Esophagus squamous epithelium (tissue), 5 donors: Measurements from ENCODE around the gene NR1H2. TPM values are rescaled to one million over a fixed set of nuclear protein-coding genes. Genes with fewer than 3 reads are reported as not detected.

Experiments
- DNase-seq: peaks from one replicate; lab custom pipeline; 2025; lab: John Stamatoyannopoulos, UW
- H3K27ac ChIP-seq, 4 donors: fragments of 200-600 bp; sonication (generic); one replicate each; pipeline ENCODE4 v1.5.1; 2016 to 2019; ENCODE audit warnings: mild to moderate bottlenecking in 1 of 4
- H3K27me3 ChIP-seq, 4 donors: fragments of 200-600 bp; sonication (generic); 1 replicate in 3 of 4; 2 replicates in 1 of 4; pipeline versions ENCODE4 v1.5.1 to v1.6.0; 2017 to 2021; ENCODE audit warnings: antibody characterized with exemption in 1 of 4
- H3K36me3 ChIP-seq, 3 donors: fragments of 200-600 bp; sonication (generic); one replicate each; pipeline ENCODE4 v1.5.1; 2016 to 2019
- H3K4me1 ChIP-seq, 3 donors: fragments of 200-600 bp; sonication (generic); one replicate each; pipeline ENCODE4 v1.5.1; 2017 to 2019
- H3K4me3 ChIP-seq, 4 donors: fragments of 200-600 bp; sonication (generic); 1 replicate in 3 of 4; 2 replicates in 1 of 4; pipeline ENCODE4 v1.5.1; 2016 to 2019; ENCODE audit warnings: mild to moderate bottlenecking in 2 of 4, moderate library complexity in 1 of 4
- H3K9me3 ChIP-seq, 3 donors: fragments of 200-600 bp; sonication (generic); one replicate each; pipeline ENCODE4 v1.5.1; 2016 to 2019
- CTCF ChIP-seq, 6 experiments: fragments of 450-650 bp in 4 of 6; fragments of 200-600 bp in 2 of 6; sonication (generic) in 2 of 6; IDR thresholded peaks; one replicate each; pipeline ENCODE4 v1.5.1; 2016 to 2019; ENCODE audit warnings: antibody characterized with exemption in 6 of 6, mild to moderate bottlenecking in 4 of 6, moderate library complexity in 4 of 6
- POLR2A ChIP-seq, 4 donors: fragments of 450-650 bp; IDR thresholded peaks; one replicate each; pipeline ENCODE4 v1.6.1; 2017; ENCODE audit warnings: antibody characterized with exemption in 4 of 4, mild to moderate bottlenecking in 4 of 4, moderate library complexity in 3 of 4
- WGBS, 2 donors: methylation state at CpG; one replicate each; pipeline ENCODE4 v1.1.5; 2018; 5-methylcytosine and 5-hydroxymethylcytosine counted together
- intact Hi-C: fragments of 100-400 bp; cut with DNase I; formaldehyde crosslinking; loops from one replicate; pipeline ENCODE4 v1.15.0; 2022
- total RNA-seq, 4 donors: library from RNA; depleted of rRNA; stranded (reverse); fragments of >200 nt; gene quantifications; one replicate each; pipeline ENCODE4 v1.1.0, GENCODE V29; 2016
- donor health status: DM: yes; HTN: yes; CAD: no.

The NR1H2 gene
- total RNA-seq, 4 donors from 2014 or later = 48.6 to 84.1 (median 68.1) TPM

- no peak for TF ChIP-seq CTCF (IDR thresholded peaks at IDR 0.05)
- TF ChIP-seq POLR2A (IDR thresholded peaks at IDR 0.05) = no peak
- peaks cover 9 to 65% (median 18%) of the 10 kb centered on the region in 3 donors for H3K36me3 ChIP-seq
- no peak overlapping the region for H3K4me3 ChIP-seq
- 95 to 100% methylated on average over 5 to 32 of the region's 41 CpGs for WGBS, 2 donors
- no peaks in the 10 kb centered on the region for H3K4me1 ChIP-seq
- H3K27ac ChIP-seq = no peak overlapping the region
- no peaks in the 10 kb centered on the region for H3K27me3 ChIP-seq
- no peak for DNase-seq
- H3K9me3 ChIP-seq = no peaks in the 10 kb centered on the region
- intact Hi-C loops = no loop called here
Measured at GRCh38 chr19:50402544-50403301, 26.5 kb downstream of the NR1H2 start.

GRCh38 chr19:50406156-50406820 lies 30.0 kb downstream of the NR1H2 start:
- no peak for DNase-seq
- Histone ChIP-seq H3K4me1 (no peaks in the 10 kb centered on the region), H3K9me3 (no peaks in the 10 kb centered on the region), H3K27ac (no peak overlapping the region), H3K27me3 (no peaks in the 10 kb centered on the region), H3K36me3 (peaks cover 11 to 84% (median 18%) of the 10 kb centered on the region in 3 donors), H3K4me3 (no peak overlapping the region)
- 87 to 95% methylated on average over 12 to 13 of the region's 22 CpGs for WGBS, 2 donors
- TF ChIP-seq POLR2A (IDR thresholded peaks at IDR 0.05) (no peak), CTCF (IDR thresholded peaks at IDR 0.05) (no peak)
- intact Hi-C loops = no loop called here

- H3K27ac ChIP-seq = no peak overlapping the region
- H3K9me3 ChIP-seq = no peaks in the 10 kb centered on the region
- no peaks in the 10 kb centered on the region for H3K4me1 ChIP-seq
- no peak overlapping the region for H3K4me3 ChIP-seq
- WGBS, 2 donors = 84 to 97% methylated on average over 5 to 7 of the region's 19 CpGs
- DNase-seq = no peak
- TF ChIP-seq POLR2A (IDR thresholded peaks at IDR 0.05) = no peak
- TF ChIP-seq CTCF (IDR thresholded peaks at IDR 0.05) = no peak
- no peaks in the 10 kb centered on the region for H3K27me3 ChIP-seq
- H3K36me3 ChIP-seq = peaks cover 11 to 81% (median 14%) of the 10 kb centered on the region in 3 donors
- intact Hi-C loops = no loop called here
Measured at GRCh38 chr19:50406829-50407228, 30.6 kb downstream of the NR1H2 start.

- TF ChIP-seq POLR2A (IDR thresholded peaks at IDR 0.05) (no peak), CTCF (IDR thresholded peaks at IDR 0.05) (no peak)
- WGBS, 2 donors = 96% methylated on average over 5 of the region's 17 CpGs; no CpG with 5 or more reads in 1 of the 2 donors
- DNase-seq = no peak
- Histone ChIP-seq H3K4me1 (no peaks in the 10 kb centered on the region), H3K36me3 (peaks cover 0 to 56% (median 8%) of the 10 kb centered on the region in 3 donors), H3K27ac (no peak overlapping the region), H3K9me3 (no peaks in the 10 kb centered on the region), H3K27me3 (no peaks in the 10 kb centered on the region), H3K4me3 (no peak overlapping the region)
- intact Hi-C loops = no loop called here
Measured at GRCh38 chr19:50409347-50409746, 33.1 kb downstream of the NR1H2 start.

GRCh38 chr19:50410109-50410508 lies 33.9 kb downstream of the NR1H2 start:
- H3K4me1 ChIP-seq = peaks cover 0 to 7% (median 0%) of the 10 kb centered on the region in 3 donors
- no peaks in the 10 kb centered on the region for H3K27me3 ChIP-seq
- WGBS, 2 donors = 76 to 100% methylated on average over 1 to 6 of the region's 10 CpGs
- DNase-seq = no peak
- intact Hi-C loops = no loop called here
- no peak overlapping the region for H3K27ac ChIP-seq
- TF ChIP-seq CTCF (IDR thresholded peaks at IDR 0.05) (no peak), POLR2A (IDR thresholded peaks at IDR 0.05) (no peak)
- H3K9me3 ChIP-seq = no peaks in the 10 kb centered on the region
- H3K4me3 ChIP-seq = no peak overlapping the region
- peaks cover 0 to 56% (median 8%) of the 10 kb centered on the region in 3 donors for H3K36me3 ChIP-seq
